Measurements from ENCODE around the gene KCNQ4.

The KCNQ4 gene

DNA sequence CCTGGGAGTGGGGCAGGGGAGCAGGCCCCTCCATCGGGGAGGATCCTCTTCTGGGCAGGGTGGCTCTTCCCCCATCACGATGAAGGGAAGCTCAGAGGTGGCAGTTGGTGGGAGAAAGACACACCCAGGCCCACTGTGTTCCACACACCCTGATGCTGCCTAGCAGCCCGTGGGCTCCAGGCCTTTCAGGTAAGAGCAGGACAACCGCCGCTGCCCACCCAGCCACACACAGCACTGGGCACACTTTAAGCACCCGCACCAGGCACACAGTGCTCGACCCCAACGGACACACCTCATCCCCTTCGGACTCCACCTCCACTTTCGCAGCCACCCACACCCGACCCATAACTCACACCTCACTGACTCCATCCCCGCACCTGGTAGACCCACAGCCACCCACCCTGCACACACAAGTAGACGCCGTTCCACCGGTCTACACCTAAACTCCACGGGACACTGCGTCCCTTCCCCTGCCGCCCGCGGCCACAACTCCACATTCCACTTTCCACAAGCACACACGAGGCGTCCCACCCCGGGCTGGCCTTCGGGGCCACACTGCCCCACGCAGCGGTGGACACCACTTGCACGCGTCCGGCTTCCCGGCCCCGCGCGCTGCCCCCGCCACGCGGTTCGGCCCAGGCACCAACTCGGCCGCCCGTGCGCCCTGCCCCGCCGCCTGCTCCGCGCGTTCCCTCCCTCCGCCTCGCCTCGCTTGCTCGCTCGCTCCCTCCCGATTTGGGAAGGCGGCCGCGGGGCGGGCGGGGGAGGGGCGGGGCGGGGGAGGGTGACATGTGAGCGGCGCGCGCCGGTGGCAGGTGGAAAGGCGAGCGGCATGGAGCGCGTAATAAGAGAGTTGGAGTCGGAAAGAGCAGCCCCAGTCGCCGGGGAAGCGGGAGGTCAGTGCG is at the start of gene KCNQ4:
TSS of gene KCNQ4 (plus strand) at position 787 of the 905 bp plus-strand sequence. CDS start 307 bp downstream, outside the sequence.
- no peak for FAIRE-seq

GRCh38 chr1:40734882-40735628 is 48.5 kb upstream of the KCNQ4 start:
- no peak for FAIRE-seq

GRCh38 chr1:40736085-40736531 is 47.5 kb upstream of the KCNQ4 start:
- no peak for FAIRE-seq

- FAIRE-seq: no peak
Observed at GRCh38 chr1:40738831-40739230, 44.8 kb upstream of the KCNQ4 start.

GRCh38 chr1:40739455-40740008 is 44.1 kb upstream of the KCNQ4 start:
- FAIRE-seq: no peak

GRCh38 chr1:40740039-40740996 is 43.3 kb upstream of the KCNQ4 start:
- no peak for FAIRE-seq

DNA sequence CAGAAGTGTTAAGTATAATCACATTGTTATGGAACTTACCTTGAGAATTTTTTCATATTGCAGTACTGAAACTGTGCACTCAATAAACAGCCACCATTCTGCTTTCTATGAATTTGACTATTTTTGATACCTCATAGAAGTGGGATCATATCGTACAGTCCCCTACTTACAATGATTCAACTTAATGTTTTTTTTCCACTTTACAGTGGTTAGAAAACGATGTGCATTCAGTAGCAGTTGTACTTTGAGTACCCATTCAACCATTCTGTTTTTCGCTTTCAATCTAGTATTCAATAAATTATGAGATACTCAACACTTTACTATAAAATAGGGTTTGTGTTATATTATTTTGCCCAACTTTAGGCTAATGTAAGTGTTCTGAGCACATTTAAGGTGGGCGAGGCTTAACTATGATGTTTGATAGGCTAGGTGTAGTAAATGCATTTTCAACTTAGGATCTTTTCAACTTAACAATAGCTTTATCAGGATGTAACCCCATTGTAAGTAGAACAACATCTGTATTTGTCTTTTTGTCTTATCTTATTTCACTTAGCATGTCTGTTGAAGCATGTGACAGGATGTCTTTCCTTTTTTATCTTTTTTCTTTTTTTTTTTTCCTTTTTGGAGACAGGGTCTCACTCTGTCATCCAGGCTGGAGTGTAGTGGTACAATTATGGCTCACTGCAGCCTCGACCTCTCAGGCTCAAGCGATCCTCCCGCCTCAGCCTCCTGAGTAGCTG is 42.4 kb upstream of the KCNQ4 start:
- FAIRE-seq: no peak

- FAIRE-seq: no peak
Observed at GRCh38 chr1:40742363-40743061, 41.1 kb upstream of the KCNQ4 start.

DNA sequence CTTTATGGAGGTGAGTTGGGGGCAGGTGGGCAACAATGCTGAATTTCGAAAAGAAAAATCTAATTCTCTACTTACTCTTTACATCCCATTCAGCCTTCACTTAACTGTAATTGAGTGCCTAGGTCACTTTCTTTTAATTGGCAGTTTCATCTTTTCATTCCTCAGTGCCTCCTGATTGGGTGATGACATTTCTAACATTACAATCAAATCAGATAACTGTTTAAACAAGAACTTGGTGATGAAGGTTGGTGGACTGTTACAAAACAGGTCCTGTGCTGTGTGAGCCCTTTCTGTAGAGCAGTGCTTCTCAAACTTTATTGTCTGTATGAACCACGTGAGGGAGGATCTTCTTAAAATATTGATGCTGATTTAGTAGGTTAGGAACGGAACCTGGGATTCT is 40.1 kb upstream of the KCNQ4 start:
- FAIRE-seq: no peak

- no peak for FAIRE-seq
Observed at GRCh38 chr1:40743860-40744259, 39.7 kb upstream of the KCNQ4 start.

- FAIRE-seq: no peak
Observed at GRCh38 chr1:40745176-40745575, 38.4 kb upstream of the KCNQ4 start.

GRCh38 chr1:40746344-40747090 is 37.1 kb upstream of the KCNQ4 start:
- FAIRE-seq: no peak

DNA sequence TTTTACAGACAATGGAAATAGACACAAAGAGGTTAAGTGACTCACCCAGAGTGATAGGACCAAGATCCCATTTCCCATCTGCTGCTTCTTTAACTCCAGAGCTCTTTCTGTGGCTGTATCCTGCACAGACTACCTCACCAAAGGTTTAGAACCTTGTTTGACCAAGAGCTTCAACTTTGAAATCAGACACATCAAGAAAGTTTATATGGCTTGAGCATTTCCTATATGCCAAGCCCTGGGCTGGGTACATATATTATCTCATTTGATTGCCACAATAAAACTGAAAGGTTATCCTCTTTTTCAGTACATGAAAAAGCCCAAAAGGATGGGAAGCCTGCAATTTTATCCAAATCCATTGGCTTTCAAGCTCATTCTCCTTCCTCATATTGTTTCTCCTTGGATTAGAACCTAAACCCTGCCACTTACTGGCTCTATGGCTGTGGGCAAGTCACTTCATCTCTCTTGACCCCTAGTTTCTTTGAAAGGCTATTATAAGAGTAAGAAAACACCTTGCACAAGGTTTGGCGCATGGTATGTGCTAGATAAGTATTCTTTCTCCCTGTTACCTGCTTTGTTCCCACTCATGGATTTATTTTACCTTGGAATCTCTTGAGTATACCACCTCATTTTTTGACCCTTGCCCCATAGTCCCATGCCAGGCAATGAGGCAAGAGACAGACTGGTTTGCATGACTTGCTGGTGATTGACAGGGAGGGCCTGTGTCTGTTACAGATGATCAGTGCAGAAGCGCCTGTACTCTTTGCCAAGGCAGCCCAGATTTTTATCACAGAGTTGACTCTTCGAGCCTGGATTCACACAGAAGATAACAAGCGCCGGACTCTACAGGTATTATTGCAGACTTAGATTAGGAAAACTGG is 34.5 kb upstream of the KCNQ4 start:
- FAIRE-seq: no peak

DNA sequence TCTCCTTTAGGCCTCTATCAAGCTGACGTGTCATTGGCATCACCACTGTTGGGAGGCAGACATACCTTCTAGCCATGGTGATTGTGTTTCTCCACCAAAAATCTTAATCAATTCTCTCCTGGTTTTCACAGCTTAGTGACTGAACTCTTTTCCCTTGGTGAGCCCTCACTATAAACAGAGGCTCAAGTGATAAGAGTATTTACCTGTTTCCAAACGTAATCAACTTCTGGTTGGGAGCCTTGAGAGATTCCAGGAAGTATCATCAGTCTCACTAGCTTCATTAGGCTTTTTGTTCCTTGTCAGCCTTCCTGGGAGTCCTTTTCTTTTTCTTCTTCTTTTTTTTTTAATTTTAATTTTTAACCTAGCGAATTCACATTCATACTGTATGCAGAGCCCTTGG is 33.8 kb upstream of the KCNQ4 start:
- no peak for FAIRE-seq

GRCh38 chr1:40750451-40750908 is 33.1 kb upstream of the KCNQ4 start:
- FAIRE-seq: no peak

DNA sequence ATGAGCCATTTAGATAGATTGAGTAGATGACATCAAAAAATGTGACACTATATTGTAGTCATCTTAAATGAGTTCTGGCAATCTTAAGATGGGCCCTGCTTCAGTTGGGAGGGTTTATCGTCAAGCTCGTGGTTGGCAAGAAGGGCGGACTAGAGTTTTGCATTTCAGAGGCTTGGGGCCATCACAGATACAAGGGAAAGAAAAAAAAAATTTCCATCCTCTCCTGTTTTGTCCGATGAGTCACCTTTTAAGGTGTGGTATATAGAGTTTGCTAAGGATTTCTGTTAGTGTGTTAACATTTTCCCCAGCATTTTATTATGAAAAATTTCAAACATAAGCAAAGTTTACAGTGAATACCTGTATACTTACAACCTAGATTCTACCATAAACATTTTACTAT is 31.8 kb upstream of the KCNQ4 start:
- FAIRE-seq: no peak

GRCh38 chr1:40753142-40753882 is 30.3 kb upstream of the KCNQ4 start:
- FAIRE-seq: no peak

DNA sequence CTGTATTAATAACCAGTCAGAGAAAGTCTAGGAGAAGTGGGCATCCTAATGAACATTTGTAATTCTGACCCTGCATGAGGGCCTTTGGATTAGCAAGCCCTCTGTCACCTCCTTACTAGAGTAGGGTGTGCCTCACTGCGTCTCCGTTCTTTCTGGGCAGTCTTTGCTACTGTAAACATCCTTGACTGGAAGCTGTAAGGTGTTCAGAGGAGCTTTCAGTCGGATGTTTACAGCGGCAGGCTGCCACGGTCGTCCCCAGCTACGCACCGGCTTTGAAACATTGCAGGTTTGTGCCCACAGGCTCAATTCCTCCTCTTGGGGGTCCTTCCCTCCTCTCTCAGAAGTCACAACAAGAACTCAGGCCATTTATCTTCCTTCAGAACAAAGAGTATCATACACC is 29.4 kb upstream of the KCNQ4 start:
- FAIRE-seq: no peak

Measured in islet of Langerhans (tissue), 1 donor.